Measurements from ENCODE around the gene DGKI. TPM values are rescaled to one million over a fixed set of nuclear protein-coding genes. Genes with fewer than 3 reads are reported as not detected.

DGKI gene
- total and polyA plus RNA-seq, 2 of the 13 experiments (the other 11 are each of a cell fraction or from before 2014, with no cell fraction given), result 0.09 to 0.17 TPM

GRCh38 chr7:137813541-137813940, 33.2 kb downstream of the DGKI start:
- ATAC-seq (no peak), FAIRE-seq (no peak), DNase-seq (ENCODE audit: low spot score) (no peak)
- Histone ChIP-seq H3K4me3 (replicated peaks in 1 of 3; ENCODE audit: insufficient read depth in 1 of 3, low read depth in 2 of 3, low read length in 3 of 3) (no peak overlapping the region), H3K4me2 (ENCODE audit: low read depth, low read length) (no peak overlapping the region), H3K4me1 (ENCODE audit: insufficient read depth, low read length) (peaks cover 14% of the 10 kb centered on the region), H3K27ac (ENCODE audit: extremely low read length, insufficient read depth, low read length) (no peak overlapping the region), H3K9me3 (ENCODE audit: low read length) (no peaks in the 10 kb centered on the region), H3K36me3 (replicated peaks in 1 of 2; ENCODE audit: control insufficient read depth in 1 of 2, insufficient read depth in 2 of 2, low read length in 2 of 2) (no peaks in the 10 kb centered on the region), H3K79me2 (ENCODE audit: insufficient read depth, low read length) (no peaks in the 10 kb centered on the region), H2AFZ (ENCODE audit: low read length) (no peak overlapping the region), H3K27me3 (ENCODE audit: control insufficient read depth in 1 of 2, insufficient read depth in 2 of 2, low read length in 2 of 2) (peaks cover 0 to 7% of the 10 kb centered on the region in 2 experiments; a peak in 2 of 5 replicates), H4K20me1 (ENCODE audit: insufficient read depth, low read length) (no peaks in the 10 kb centered on the region), H3K9ac (ENCODE audit: insufficient read depth, low read depth, low read length) (no peak overlapping the region)
- no peak for TF ChIP-seq ONECUT2 (CRISPR knock-in tag; IDR thresholded peaks at IDR 0.05)
- TF ChIP-seq ZNF335 (CRISPR knock-in tag; IDR thresholded peaks at IDR 0.05), result no peak
- no peak for TF ChIP-seq ARNTL (CRISPR knock-in tag; IDR thresholded peaks at IDR 0.05)
- TF ChIP-seq TMF1 (CRISPR knock-in tag; IDR thresholded peaks at IDR 0.05; ENCODE audit: low read depth), result no peak
- TF ChIP-seq BRCA1 (CRISPR knock-in tag; IDR thresholded peaks at IDR 0.05), result no peak
- no peak for TF ChIP-seq ZNF543 (CRISPR knock-in tag; IDR thresholded peaks at IDR 0.05)
- TF ChIP-seq, protein P1, sequence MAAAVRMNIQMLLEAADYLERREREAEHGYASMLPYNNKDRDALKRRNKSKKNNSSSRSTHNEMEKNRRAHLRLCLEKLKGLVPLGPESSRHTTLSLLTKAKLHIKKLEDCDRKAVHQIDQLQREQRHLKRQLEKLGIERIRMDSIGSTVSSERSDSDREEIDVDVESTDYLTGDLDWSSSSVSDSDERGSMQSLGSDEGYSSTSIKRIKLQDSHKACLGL (CRISPR knock-in tag; IDR thresholded peaks at IDR 0.05), result no peak
- TF ChIP-seq ZBTB1 (CRISPR knock-in tag; IDR thresholded peaks at IDR 0.05; ENCODE audit: borderline replicate concordance), result no peak
- TF ChIP-seq MEIS2 (CRISPR knock-in tag; IDR thresholded peaks at IDR 0.05), result no peak
- TF ChIP-seq ZNF598 (CRISPR knock-in tag; IDR thresholded peaks at IDR 0.05; ENCODE audit: borderline replicate concordance), result no peak
- no peak for TF ChIP-seq DBP (CRISPR knock-in tag; IDR thresholded peaks at IDR 0.05; ENCODE audit: not compliant biosample characterization)
- no peak for TF ChIP-seq DRAP1 (CRISPR knock-in tag; IDR thresholded peaks at IDR 0.05)
- intact Hi-C loops (cut with micrococcal nuclease; ENCODE audit: unreplicated experiment), result no loop called here
- POLR2A ChIA-PET, result no interaction called here
- BruUV-seq (replicated peaks), result no TSS peak
- CTCF ChIA-PET (ENCODE audit: low intra/inter-chr PET ratio, low total read pairs), result no interaction called here
- in situ Hi-C loops (cut with HindIII; ENCODE audit: extremely low pct_ligation_motif_present, low pct_unique_long_range_greater_than_20kb), result no loop called here
- WGBS (ENCODE audit: low lambda C conversion rate), result 44% methylated on average over 1 of the region's 1 CpG
